Measurements from ENCODE around the gene PITX1. TPM values are rescaled to one million over a fixed set of nuclear protein-coding genes. Genes with fewer than 3 reads are reported as not detected.

Gene PITX1
- total and polyA plus RNA-seq, 12 donors: 0.06 to 0.24 (median 0.12) TPM; not detected in 8

DNA sequence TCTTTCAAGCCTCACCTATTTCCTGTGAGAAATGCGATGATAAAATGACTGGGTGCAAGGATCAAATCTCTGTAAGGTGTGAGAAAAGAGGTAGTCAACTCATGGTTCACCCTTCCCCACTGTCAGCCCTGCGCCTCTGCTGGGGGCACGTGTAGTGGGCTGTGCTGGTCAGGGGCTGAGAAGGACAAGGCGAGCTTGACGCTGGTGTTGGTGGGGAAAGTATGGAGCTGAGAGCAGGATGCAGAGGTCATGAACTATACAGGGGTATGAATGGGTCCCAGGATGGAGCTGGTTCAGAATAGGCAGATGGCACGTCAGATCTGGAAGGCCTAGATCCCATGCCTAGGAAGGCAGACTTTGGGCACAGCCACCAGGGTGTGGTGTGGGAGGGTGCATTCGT, 20.6 kb downstream of the PITX1 start:
- H3K4me3 ChIP-seq: no peak overlapping the region
- H3K27me3 ChIP-seq: no peaks in the 10 kb centered on the region
- intact Hi-C loops (cut with DNase I): no loop called here
- DNase-seq: no peak
- H3K9me3 ChIP-seq: no peaks in the 10 kb centered on the region
- no peak overlapping the region for H3K27ac ChIP-seq
- no peaks in the 10 kb centered on the region for H3K36me3 ChIP-seq
- peaks cover 0 to 23% (median 8%) of the 10 kb centered on the region in 9 donors for H3K4me1 ChIP-seq
- 87 to 91% methylated on average over 7 of the region's 7 CpGs for WGBS, 2 donors
- TF ChIP-seq, protein P1, sequence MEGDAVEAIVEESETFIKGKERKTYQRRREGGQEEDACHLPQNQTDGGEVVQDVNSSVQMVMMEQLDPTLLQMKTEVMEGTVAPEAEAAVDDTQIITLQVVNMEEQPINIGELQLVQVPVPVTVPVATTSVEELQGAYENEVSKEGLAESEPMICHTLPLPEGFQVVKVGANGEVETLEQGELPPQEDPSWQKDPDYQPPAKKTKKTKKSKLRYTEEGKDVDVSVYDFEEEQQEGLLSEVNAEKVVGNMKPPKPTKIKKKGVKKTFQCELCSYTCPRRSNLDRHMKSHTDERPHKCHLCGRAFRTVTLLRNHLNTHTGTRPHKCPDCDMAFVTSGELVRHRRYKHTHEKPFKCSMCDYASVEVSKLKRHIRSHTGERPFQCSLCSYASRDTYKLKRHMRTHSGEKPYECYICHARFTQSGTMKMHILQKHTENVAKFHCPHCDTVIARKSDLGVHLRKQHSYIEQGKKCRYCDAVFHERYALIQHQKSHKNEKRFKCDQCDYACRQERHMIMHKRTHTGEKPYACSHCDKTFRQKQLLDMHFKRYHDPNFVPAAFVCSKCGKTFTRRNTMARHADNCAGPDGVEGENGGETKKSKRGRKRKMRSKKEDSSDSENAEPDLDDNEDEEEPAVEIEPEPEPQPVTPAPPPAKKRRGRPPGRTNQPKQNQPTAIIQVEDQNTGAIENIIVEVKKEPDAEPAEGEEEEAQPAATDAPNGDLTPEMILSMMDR (IDR thresholded peaks at IDR 0.05): no peak
- peak in 2 of 8 donors; percentile 3 to 12 for ATAC-seq

DNA sequence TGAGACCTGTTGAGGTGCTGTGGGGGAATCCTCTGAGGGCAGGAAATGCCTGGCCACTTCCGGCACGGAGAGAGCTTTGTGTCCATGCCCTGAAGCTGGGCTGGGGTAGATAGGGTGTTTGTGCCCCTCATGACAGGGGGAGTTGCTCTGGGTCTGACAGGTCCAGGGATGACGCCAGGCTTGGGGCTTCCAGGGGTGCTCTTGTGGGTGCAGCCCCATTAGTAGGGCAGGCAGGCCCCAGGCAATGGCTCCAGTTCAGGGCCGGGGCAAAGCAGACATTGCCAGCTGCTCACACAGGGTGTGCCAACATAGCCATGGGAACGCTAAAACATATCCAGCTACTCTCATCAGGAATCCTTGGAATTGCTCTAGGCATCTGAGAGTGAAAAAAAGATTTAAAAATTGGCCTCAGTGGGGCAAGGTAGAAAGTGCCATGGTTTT, 21.1 kb downstream of the PITX1 start:
- H3K27ac ChIP-seq: no peak overlapping the region
- 81 to 82% methylated on average over 5 of the region's 5 CpGs for WGBS, 2 donors

DNA sequence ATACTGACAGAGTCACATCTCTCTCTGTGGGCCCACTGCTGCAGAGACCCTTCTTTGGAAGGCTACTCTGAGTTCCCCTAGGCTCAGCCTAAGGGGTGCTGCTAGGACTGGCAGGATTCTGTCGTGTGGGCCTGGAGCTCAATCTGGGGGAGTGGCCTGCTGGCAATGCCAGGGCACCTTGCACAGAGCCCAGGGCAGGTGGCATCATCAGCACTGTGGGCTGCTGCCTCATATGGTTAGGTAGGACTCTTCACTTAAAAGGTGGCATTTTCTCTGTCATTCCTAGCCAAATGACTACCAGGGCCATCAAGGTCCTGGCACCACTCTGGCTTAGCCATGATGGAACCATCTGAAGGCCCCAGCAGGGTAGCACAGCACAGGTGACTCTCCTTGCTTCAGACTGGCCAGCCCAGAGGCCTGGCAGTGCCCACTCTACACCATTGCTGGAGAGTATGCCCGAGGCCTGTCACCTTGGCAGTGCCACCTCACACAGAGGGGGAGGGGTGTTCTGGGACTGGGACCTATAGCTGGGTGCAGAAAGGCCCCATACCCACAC, 21.9 kb downstream of the PITX1 start:
- WGBS, 2 donors: 88 to 90% methylated on average over 2 of the region's 2 CpGs

More for the DNA sequence above, 21.1 kb downstream of the PITX1 start:
- TF ChIP-seq, protein P1 (IDR thresholded peaks at IDR 0.05): no peak
- Histone ChIP-seq H3K4me3 (no peak overlapping the region), H3K36me3 (no peaks in the 10 kb centered on the region), H3K9me3 (no peaks in the 10 kb centered on the region), H3K27me3 (no peaks in the 10 kb centered on the region), H3K4me1 (peaks cover 0 to 23% (median 8%) of the 10 kb centered on the region in 9 donors)
- intact Hi-C loops (cut with DNase I): no loop called here
- ATAC-seq (peak; percentile 59 to 92 (median 78)), DNase-seq (peak in 1 of 2 donors; percentile 26)

GRCh38 chr5:135011355-135012032, 22.5 kb downstream of the PITX1 start:
- peaks cover 0 to 23% (median 8%) of the 10 kb centered on the region in 9 donors for H3K4me1 ChIP-seq
- WGBS, 2 donors: 89 to 91% methylated on average over 4 of the region's 4 CpGs
- DNase-seq (no peak), ATAC-seq (no peak)
- no peaks in the 10 kb centered on the region for H3K36me3 ChIP-seq
- no peaks in the 10 kb centered on the region for H3K9me3 ChIP-seq
- H3K27me3 ChIP-seq: no peaks in the 10 kb centered on the region
- TF ChIP-seq, protein P1 (IDR thresholded peaks at IDR 0.05): no peak
- H3K4me3 ChIP-seq: no peak overlapping the region
- H3K27ac ChIP-seq: no peak overlapping the region
- intact Hi-C loops (cut with DNase I): no loop called here

More for the DNA sequence above, 21.9 kb downstream of the PITX1 start:
- Histone ChIP-seq H3K4me3 (no peak overlapping the region), H3K36me3 (no peaks in the 10 kb centered on the region), H3K4me1 (peaks cover 0 to 23% (median 8%) of the 10 kb centered on the region in 9 donors), H3K27me3 (no peaks in the 10 kb centered on the region), H3K27ac (no peak overlapping the region), H3K9me3 (no peaks in the 10 kb centered on the region)
- DNase-seq (no peak), ATAC-seq (no peak)
- TF ChIP-seq, protein P1 (IDR thresholded peaks at IDR 0.05): no peak
- intact Hi-C loops (cut with DNase I): no loop called here

Measured in heart right ventricle (tissue), 16 donors.